Activated T-helper 2 cell treated with anti-CD3 and anti-CD28 coated beads, Interferon-gamma antibody, Interleukin-2, Interleukin-4, amounts not matched to agents 10 μg/mL and 5 μg/mL and 100 μg/mL, durations not matched to agents 14 hours and 24 hours and 36 hours (primary cell): ENCODE data around the gene RAB18. TPM values are rescaled to one million over a fixed set of nuclear protein-coding genes. Genes with fewer than 3 reads are reported as not detected.
"Not testable (repeated sequence)": the region's sequence is repeated elsewhere in the genome, so short reads cannot be mapped to it uniquely, and the experiment has no call there.

Experiments used
- DNase-seq: peaks from one replicate; pipeline ENCODE4 v3.0.0; 2021; ENCODE audit warnings: low spot score
- H3K27ac Mint-ChIP-seq: one replicate; pipeline ENCODE4 v1.8.0; 2021; ENCODE audit warnings: mixed read lengths
- H3K27me3 Mint-ChIP-seq: one replicate; pipeline ENCODE4 v1.8.0; 2021; ENCODE audit warnings: low read depth, mixed read lengths
- H3K36me3 Mint-ChIP-seq: one replicate; pipeline ENCODE4 v1.8.0; 2021; ENCODE audit warnings: low read depth, mixed read lengths
- H3K4me1 Mint-ChIP-seq: one replicate; pipeline ENCODE4 v1.8.0; 2021; ENCODE audit warnings: low read depth, mixed read lengths
- H3K4me3 Mint-ChIP-seq: one replicate; pipeline ENCODE4 v1.8.0; 2021; ENCODE audit warnings: low read depth, mild to moderate bottlenecking, moderate library complexity, mixed read lengths
- H3K9me3 Mint-ChIP-seq: one replicate; pipeline ENCODE4 v1.8.0; 2021; ENCODE audit warnings: mixed read lengths
- intact Hi-C: fragments of 100-400 bp; cut with micrococcal nuclease; formaldehyde crosslinking; loops from one replicate; pipeline ENCODE4 v1.15.1; 2023
- total RNA-seq: library from RNA; stranded (reverse); gene quantifications from 2 replicates; pipeline ENCODE4 v1.2.3, GENCODE V29; 2022

Gene RAB18
- total RNA-seq, 1 donor from 2014 or later: 55.9 TPM

DNA sequence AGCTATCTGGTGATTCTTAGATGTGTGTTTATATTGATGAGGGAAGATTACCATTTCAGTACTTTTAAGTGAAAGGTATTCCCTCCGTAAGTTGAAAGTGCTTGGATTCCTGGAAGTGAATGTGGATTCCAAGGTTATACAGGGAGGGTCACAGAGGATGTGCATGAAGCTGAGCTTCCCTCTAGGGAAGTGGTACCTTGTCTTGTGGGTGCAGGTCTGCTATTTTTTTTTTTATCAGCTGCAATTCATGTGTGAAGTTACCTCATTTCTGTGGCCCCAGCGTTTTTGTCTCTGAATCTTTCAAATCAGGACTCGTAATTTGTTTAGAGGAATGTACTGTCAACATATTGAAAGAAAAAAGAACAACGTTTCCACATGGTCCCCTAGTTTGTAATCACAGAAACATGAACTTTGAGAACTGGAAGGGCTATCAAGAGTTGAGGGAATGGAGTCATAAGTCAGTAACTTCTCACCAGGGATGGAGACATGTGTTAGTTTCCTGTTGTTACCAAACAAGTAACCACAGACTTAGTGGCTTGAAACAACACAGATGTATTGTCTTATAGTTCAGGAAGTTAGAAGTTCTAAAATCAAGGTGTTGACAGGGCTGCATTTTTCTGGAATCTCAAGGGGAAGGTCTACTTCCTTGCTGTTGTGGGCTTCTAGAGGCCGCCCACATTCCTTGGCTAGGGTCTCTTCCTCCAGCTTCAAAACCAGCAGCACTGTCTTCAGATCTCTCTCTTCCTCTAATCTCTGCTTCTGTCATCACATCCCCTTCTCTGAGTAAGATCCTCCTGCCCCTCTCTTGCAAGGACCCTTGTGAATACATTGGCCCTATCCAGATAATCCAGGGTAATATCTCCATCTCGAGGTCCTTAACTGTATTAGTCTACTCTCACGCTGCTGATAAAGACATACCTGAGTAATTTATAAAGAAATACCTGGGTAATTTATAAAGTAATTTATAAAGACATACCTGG, 64.4 kb downstream of the RAB18 start:
- H3K4me1 Mint-ChIP-seq: peaks cover 23% of the 10 kb centered on the region

DNA sequence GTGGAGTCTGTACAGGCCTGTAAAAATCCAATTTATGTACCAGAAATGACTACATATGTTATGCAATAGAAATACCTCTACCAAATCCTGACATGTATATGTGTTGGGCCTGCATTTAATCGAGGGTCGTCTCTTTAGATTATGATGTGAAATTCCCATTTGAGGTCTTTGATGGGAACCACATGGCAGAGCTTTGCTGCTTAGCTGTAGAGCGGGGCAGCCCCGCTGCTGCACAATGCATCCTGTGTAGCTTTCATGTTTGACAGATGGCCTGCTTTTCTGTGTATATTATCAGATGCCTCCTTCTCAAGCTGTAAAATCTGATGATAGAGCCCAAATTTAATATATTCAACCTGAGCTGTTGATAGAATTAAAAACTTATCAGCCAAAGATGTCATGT, 65.8 kb downstream of the RAB18 start:
- H3K4me3 Mint-ChIP-seq: no peak overlapping the region
- no peaks in the 10 kb centered on the region for H3K36me3 Mint-ChIP-seq
- H3K9me3 Mint-ChIP-seq: no peaks in the 10 kb centered on the region
- peaks cover 13% of the 10 kb centered on the region for H3K4me1 Mint-ChIP-seq
- H3K27ac Mint-ChIP-seq: no peak overlapping the region
- DNase-seq: no peak
- intact Hi-C loops: loop anchor here (10.0 kb wide), 1 partner anchor 605 kb away; no protein-coding TSS in a partner anchor
- peaks cover 14% of the 10 kb centered on the region for H3K27me3 Mint-ChIP-seq

More for the DNA sequence above, 64.4 kb downstream of the RAB18 start:
- no peak overlapping the region for H3K27ac Mint-ChIP-seq
- intact Hi-C loops: loop anchor here (10.0 kb wide), 1 partner anchor 606 kb away; no protein-coding TSS in a partner anchor
- H3K4me3 Mint-ChIP-seq: no peak overlapping the region
- DNase-seq: no peak
- H3K27me3 Mint-ChIP-seq: peaks cover 10% of the 10 kb centered on the region
- H3K9me3 Mint-ChIP-seq: no peaks in the 10 kb centered on the region
- H3K36me3 Mint-ChIP-seq: no peaks in the 10 kb centered on the region

DNA sequence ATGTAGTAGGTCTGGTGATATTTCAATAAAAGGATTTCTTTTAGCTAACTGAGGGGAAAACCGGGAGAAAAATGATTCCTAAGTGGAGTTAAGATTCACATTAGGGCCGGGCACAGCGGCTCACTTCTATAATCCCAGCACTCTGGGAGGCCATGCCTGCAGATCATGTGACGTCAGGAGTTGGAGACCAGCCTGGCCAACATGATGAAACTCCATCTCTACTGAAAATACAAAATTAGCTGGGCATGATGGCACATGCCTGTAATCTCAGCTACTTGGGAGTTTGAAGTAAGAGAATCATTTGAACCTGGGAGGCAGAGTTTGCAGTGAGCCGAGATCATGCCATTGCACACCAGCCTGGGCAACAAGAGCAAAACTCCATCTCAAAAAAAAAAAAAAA, 72.9 kb downstream of the RAB18 start:
- DNase-seq, H3K36me3 Mint-ChIP-seq, H3K4me3 Mint-ChIP-seq, H3K27ac Mint-ChIP-seq, H3K9me3 Mint-ChIP-seq, H3K4me1 Mint-ChIP-seq, intact Hi-C loops: not testable (repeated sequence)
- H3K27me3 Mint-ChIP-seq: peaks cover 12% of the 10 kb centered on the region

DNA sequence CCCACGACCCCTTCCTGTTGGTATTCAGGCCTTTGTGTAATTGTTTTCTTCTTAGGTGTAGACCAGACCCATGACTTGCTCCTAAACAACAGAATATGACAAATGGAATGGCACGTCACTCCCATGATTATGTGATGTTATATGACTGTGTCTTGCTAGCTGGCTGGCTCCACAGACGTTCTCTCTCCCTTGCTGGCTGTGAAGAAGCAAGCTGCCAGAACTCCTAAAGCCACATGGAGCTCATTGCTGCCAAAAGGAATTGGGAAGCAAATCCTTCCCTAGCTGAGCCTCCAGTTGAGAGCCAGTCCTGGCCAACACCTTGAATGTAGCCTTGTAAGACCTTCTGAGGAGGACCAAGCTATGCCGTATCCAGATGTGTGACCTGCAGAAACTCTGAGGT, 74.2 kb downstream of the RAB18 start:
- H3K27me3 Mint-ChIP-seq: peaks cover 10% of the 10 kb centered on the region
- DNase-seq: no peak
- no peak overlapping the region for H3K27ac Mint-ChIP-seq
- no peak overlapping the region for H3K4me3 Mint-ChIP-seq
- no peaks in the 10 kb centered on the region for H3K9me3 Mint-ChIP-seq
- no peaks in the 10 kb centered on the region for H3K4me1 Mint-ChIP-seq
- H3K36me3 Mint-ChIP-seq: no peaks in the 10 kb centered on the region
- intact Hi-C loops: no loop called here

DNA sequence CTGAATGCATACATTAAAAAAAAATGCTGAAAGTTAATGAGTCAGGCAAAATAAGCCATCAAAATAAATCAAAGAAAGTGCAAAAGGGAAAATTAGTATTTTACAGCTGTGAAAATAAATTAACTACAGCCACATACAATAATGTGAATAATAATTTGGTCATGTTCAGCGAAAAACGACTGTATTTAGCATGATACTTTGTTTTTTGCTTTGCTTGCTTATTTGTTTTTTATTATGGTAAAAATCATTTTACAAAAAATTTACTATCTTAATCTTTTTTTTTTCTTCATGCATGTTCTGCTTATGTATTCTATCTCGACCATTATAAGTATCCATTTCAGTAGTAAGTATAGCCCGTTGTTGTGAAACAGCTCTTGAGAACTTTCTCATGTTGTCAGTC, 77.1 kb downstream of the RAB18 start:
- H3K9me3 Mint-ChIP-seq: no peaks in the 10 kb centered on the region
- no peaks in the 10 kb centered on the region for H3K36me3 Mint-ChIP-seq
- H3K27me3 Mint-ChIP-seq: peaks cover 5% of the 10 kb centered on the region
- no peak overlapping the region for H3K4me3 Mint-ChIP-seq
- H3K27ac Mint-ChIP-seq: no peak overlapping the region
- no peaks in the 10 kb centered on the region for H3K4me1 Mint-ChIP-seq
- intact Hi-C loops: no loop called here
- DNase-seq: no peak

DNA sequence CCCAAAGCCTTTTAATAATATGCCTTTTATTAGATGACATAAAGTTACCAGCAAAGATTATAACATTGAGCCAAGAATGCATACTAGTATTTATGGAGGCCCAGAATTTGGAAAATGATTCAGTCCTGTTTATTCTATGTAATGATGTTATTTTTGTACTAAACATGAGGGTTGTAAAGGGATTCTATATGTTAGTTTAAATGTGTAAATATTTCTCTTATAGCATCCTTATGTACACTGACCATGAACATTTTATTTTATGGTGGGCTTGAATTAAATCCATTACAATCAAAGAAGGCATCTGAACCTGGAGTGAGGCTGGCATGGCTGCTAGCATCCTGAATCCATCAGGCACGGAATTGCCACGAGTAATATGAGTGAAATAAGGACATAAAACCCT, 80.2 kb downstream of the RAB18 start:
- Mint-ChIP-seq H3K27ac (no peak overlapping the region), H3K4me3 (no peak overlapping the region), H3K9me3 (no peaks in the 10 kb centered on the region), H3K27me3 (peaks cover 2% of the 10 kb centered on the region), H3K36me3 (no peaks in the 10 kb centered on the region), H3K4me1 (no peaks in the 10 kb centered on the region)
- intact Hi-C loops: no loop called here
- no peak for DNase-seq

Other genes starting within 250 kb of the RAB18 start
- not detected in 2 replicates for gene MKX, start 241.5 kb downstream of the RAB18 start, total RNA-seq